Tibial nerve (tissue), 4 donors: ENCODE measurements around the gene GALR1. TPM values are rescaled to one million over a fixed set of nuclear protein-coding genes. Genes with fewer than 3 reads are reported as not detected.

Source experiments
- DNase-seq, 2 donors: peaks; one replicate each; pipeline ENCODE4 v3.0.0-alpha.2; 2019; ENCODE audit warnings: low spot score in 2 of 2
- H3K27ac ChIP-seq, 4 donors: fragments of 200-600 bp; sonication (generic) in 3 of 4; one replicate each; pipeline ENCODE4 v1.5.1; 2017 to 2019; ENCODE audit warnings: mild to moderate bottlenecking in 1 of 4
- H3K27me3 ChIP-seq, 2 donors: fragments of 200-600 bp; sonication (generic) in 1 of 2; one replicate each; pipeline versions ENCODE4 v1.5.1 to v1.6.0; 2017 to 2019
- H3K36me3 ChIP-seq, 3 donors: fragments of 200-600 bp; sonication (generic); one replicate each; pipeline ENCODE4 v1.5.1; 2018 to 2019
- H3K4me1 ChIP-seq, 4 donors: fragments of 200-600 bp; sonication (generic) in 3 of 4; one replicate each; pipeline ENCODE4 v1.5.1; 2017 to 2019
- H3K4me3 ChIP-seq, 4 donors: fragments of 200-600 bp; sonication (generic) in 3 of 4; one replicate each; pipeline ENCODE4 v1.5.1; 2017 to 2019; ENCODE audit warnings: mild to moderate bottlenecking in 1 of 4, moderate library complexity in 1 of 4
- H3K9me3 ChIP-seq, 4 donors: fragments of 200-600 bp; sonication (generic) in 3 of 4; one replicate each; pipeline ENCODE4 v1.5.1; 2017 to 2019
- EP300 ChIP-seq, 2 donors: sonication (generic); formaldehyde crosslinking; IDR thresholded peaks; one replicate each; pipeline ENCODE4 v1.6.1; 2017; ENCODE audit warnings: antibody characterized with exemption in 2 of 2, mild to moderate bottlenecking in 1 of 2
- POLR2A ChIP-seq, 2 donors: fragments of 450-650 bp; IDR thresholded peaks; one replicate each; pipeline ENCODE4 v1.6.1; 2017; ENCODE audit warnings: antibody characterized with exemption in 2 of 2, mild to moderate bottlenecking in 2 of 2, moderate library complexity in 2 of 2
- WGBS, 2 donors: methylation state at CpG; one replicate each; pipeline ENCODE4 v1.1.5; 2018; 5-methylcytosine and 5-hydroxymethylcytosine counted together
- total RNA-seq, 4 donors: library from RNA; depleted of rRNA; stranded (reverse); fragments of >200 nt; gene quantifications; one replicate each; pipeline ENCODE4 v1.1.0, GENCODE V29; 2016
- TF ChIP-seq, protein P1 (sequence below), 5 experiments: fragments of 200-600 bp in 3 of 5; fragments of 450-650 bp in 2 of 5; sonication (generic) in 3 of 5; IDR thresholded peaks; one replicate each; pipeline ENCODE4 v1.5.1; 2016 to 2019; ENCODE audit warnings: antibody characterized with exemption in 5 of 5, mild to moderate bottlenecking in 3 of 5, moderate library complexity in 2 of 5

Gene GALR1
- total RNA-seq, 4 donors from 2014 or later = 0.42 to 1.2 (median 0.87) TPM; not detected in 1

DNA sequence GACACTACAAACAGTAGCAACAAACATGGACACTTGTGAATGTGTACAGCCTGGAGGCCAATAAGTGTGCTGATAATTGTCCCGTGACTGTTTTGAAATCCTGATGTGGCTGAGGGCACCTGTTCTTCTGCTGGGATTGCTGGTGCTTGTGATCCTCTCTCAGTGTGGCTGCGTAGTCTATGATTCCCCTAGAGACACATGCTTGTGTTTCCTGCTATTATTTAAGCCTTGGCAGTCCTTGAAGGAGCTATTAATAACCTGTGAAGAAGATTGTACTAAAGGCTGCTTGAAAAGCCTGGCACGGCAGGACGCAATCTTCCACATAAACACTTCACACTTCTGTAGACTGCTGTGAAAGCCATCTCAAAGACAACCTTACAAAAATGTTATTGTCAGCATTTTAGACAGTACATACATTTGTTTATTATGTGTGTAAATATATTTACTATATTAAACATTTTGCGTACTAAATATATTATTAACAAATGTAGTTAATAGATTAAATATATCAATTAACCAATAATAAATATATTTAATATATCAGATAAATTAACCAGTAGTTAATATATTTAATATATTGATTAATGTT lies 71.4 kb downstream of the GALR1 start:
- Histone ChIP-seq H3K4me1 (no peaks in the 10 kb centered on the region), H3K4me3 (no peak overlapping the region), H3K27me3 (no peaks in the 10 kb centered on the region), H3K36me3 (no peaks in the 10 kb centered on the region), H3K9me3 (no peaks in the 10 kb centered on the region), H3K27ac (no peak overlapping the region)
- no peak for DNase-seq
- TF ChIP-seq EP300 (IDR thresholded peaks at IDR 0.05) (no peak), POLR2A (IDR thresholded peaks at IDR 0.05) (no peak)
- TF ChIP-seq, protein P1, sequence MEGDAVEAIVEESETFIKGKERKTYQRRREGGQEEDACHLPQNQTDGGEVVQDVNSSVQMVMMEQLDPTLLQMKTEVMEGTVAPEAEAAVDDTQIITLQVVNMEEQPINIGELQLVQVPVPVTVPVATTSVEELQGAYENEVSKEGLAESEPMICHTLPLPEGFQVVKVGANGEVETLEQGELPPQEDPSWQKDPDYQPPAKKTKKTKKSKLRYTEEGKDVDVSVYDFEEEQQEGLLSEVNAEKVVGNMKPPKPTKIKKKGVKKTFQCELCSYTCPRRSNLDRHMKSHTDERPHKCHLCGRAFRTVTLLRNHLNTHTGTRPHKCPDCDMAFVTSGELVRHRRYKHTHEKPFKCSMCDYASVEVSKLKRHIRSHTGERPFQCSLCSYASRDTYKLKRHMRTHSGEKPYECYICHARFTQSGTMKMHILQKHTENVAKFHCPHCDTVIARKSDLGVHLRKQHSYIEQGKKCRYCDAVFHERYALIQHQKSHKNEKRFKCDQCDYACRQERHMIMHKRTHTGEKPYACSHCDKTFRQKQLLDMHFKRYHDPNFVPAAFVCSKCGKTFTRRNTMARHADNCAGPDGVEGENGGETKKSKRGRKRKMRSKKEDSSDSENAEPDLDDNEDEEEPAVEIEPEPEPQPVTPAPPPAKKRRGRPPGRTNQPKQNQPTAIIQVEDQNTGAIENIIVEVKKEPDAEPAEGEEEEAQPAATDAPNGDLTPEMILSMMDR (IDR thresholded peaks at IDR 0.05) = no peak
- 41 to 55% methylated on average over 5 of the region's 5 CpGs for WGBS, 2 donors

GRCh38 chr18:77321823-77322805 lies 72.5 kb downstream of the GALR1 start:
- Histone ChIP-seq H3K9me3 (no peaks in the 10 kb centered on the region), H3K4me1 (no peaks in the 10 kb centered on the region), H3K27ac (no peak overlapping the region), H3K36me3 (no peaks in the 10 kb centered on the region), H3K27me3 (no peaks in the 10 kb centered on the region), H3K4me3 (no peak overlapping the region)
- 77 to 81% methylated on average over 23 of the region's 23 CpGs for WGBS, 2 donors
- no peak for DNase-seq
- TF ChIP-seq, protein P1 (IDR thresholded peaks at IDR 0.05) = no peak
- TF ChIP-seq EP300 (IDR thresholded peaks at IDR 0.05) (no peak), POLR2A (IDR thresholded peaks at IDR 0.05) (no peak)

- Histone ChIP-seq H3K36me3 (no peaks in the 10 kb centered on the region), H3K27me3 (no peaks in the 10 kb centered on the region), H3K9me3 (no peaks in the 10 kb centered on the region), H3K4me3 (no peak overlapping the region), H3K4me1 (no peaks in the 10 kb centered on the region), H3K27ac (no peak overlapping the region)
- no peak for DNase-seq
- TF ChIP-seq EP300 (IDR thresholded peaks at IDR 0.05) = no peak
- TF ChIP-seq, protein P1 (IDR thresholded peaks at IDR 0.05) = no peak
- TF ChIP-seq POLR2A (IDR thresholded peaks at IDR 0.05) = no peak
- 71 to 77% methylated on average over 12 of the region's 12 CpGs for WGBS, 2 donors
Measured at GRCh38 chr18:77323640-77324299, 74.1 kb downstream of the GALR1 start.

Other genes with a start within 250 kb of the GALR1 start
- gene MBP, start 117.1 kb upstream of the GALR1 start, total RNA-seq = 1,000 to 10,000 TPM in 3 of 4 donors, 100 to 1,000 TPM in 1; 831 to 1,485 (median 1,405) TPM